Esophagus squamous epithelium (tissue), 5 donors: ENCODE measurements around the gene UNC5C. TPM values are rescaled to one million over a fixed set of nuclear protein-coding genes. Genes with fewer than 3 reads are reported as not detected.

Experiments
- DNase-seq: peaks from one replicate; lab custom pipeline; 2025; lab: John Stamatoyannopoulos, UW
- H3K27ac ChIP-seq, 4 donors: fragments of 200-600 bp; sonication (generic); one replicate each; pipeline ENCODE4 v1.5.1; 2016 to 2019; ENCODE audit warnings: mild to moderate bottlenecking in 1 of 4
- H3K27me3 ChIP-seq, 4 donors: fragments of 200-600 bp; sonication (generic); 1 replicate in 3 of 4; 2 replicates in 1 of 4; pipeline versions ENCODE4 v1.5.1 to v1.6.0; 2017 to 2021; ENCODE audit warnings: antibody characterized with exemption in 1 of 4
- H3K36me3 ChIP-seq, 3 donors: fragments of 200-600 bp; sonication (generic); one replicate each; pipeline ENCODE4 v1.5.1; 2016 to 2019
- H3K4me1 ChIP-seq, 3 donors: fragments of 200-600 bp; sonication (generic); one replicate each; pipeline ENCODE4 v1.5.1; 2017 to 2019
- H3K4me3 ChIP-seq, 4 donors: fragments of 200-600 bp; sonication (generic); 1 replicate in 3 of 4; 2 replicates in 1 of 4; pipeline ENCODE4 v1.5.1; 2016 to 2019; ENCODE audit warnings: mild to moderate bottlenecking in 2 of 4, moderate library complexity in 1 of 4
- H3K9me3 ChIP-seq, 3 donors: fragments of 200-600 bp; sonication (generic); one replicate each; pipeline ENCODE4 v1.5.1; 2016 to 2019
- CTCF ChIP-seq, 6 experiments: fragments of 450-650 bp in 4 of 6; fragments of 200-600 bp in 2 of 6; sonication (generic) in 2 of 6; IDR thresholded peaks; one replicate each; pipeline ENCODE4 v1.5.1; 2016 to 2019; ENCODE audit warnings: antibody characterized with exemption in 6 of 6, mild to moderate bottlenecking in 4 of 6, moderate library complexity in 4 of 6
- POLR2A ChIP-seq, 4 donors: fragments of 450-650 bp; IDR thresholded peaks; one replicate each; pipeline ENCODE4 v1.6.1; 2017; ENCODE audit warnings: antibody characterized with exemption in 4 of 4, mild to moderate bottlenecking in 4 of 4, moderate library complexity in 3 of 4
- WGBS, 2 donors: methylation state at CpG; one replicate each; pipeline ENCODE4 v1.1.5; 2018; 5-methylcytosine and 5-hydroxymethylcytosine counted together
- intact Hi-C: fragments of 100-400 bp; cut with DNase I; formaldehyde crosslinking; loops from one replicate; pipeline ENCODE4 v1.15.0; 2022
- total RNA-seq, 4 donors: library from RNA; depleted of rRNA; stranded (reverse); fragments of >200 nt; gene quantifications; one replicate each; pipeline ENCODE4 v1.1.0, GENCODE V29; 2016
- donor health status: DM: yes; HTN: yes; CAD: no.

UNC5C gene
- total RNA-seq, 4 donors from 2014 or later: 0.11 to 0.95 (median 0.36) TPM

DNA sequence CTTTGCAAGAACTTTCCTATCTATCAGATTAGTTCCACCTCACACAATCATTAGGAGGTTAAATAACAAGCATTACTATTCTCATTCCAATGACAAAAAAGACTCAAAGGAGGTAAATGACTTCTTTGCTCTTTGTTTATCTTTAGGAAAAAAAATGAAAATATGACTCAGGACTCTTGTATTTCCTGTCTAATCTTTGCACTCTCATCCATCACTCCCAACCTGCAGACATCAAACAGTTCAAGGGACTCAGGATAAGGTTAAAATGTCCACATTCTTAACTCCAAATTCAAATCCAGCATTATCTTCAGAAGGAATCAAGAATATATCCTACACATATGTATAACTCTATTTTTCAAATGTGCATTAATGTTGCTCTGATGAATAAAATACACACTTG is 139.6 kb downstream of the UNC5C start:
- H3K36me3 ChIP-seq: no peaks in the 10 kb centered on the region
- no peak for TF ChIP-seq CTCF (IDR thresholded peaks at IDR 0.05)
- no peak for TF ChIP-seq POLR2A (IDR thresholded peaks at IDR 0.05)
- H3K4me3 ChIP-seq: no peak overlapping the region
- no peak for DNase-seq
- H3K27ac ChIP-seq: no peak overlapping the region
- no peaks in the 10 kb centered on the region for H3K9me3 ChIP-seq
- no peaks in the 10 kb centered on the region for H3K27me3 ChIP-seq
- H3K4me1 ChIP-seq: no peaks in the 10 kb centered on the region
- intact Hi-C loops: no loop called here

DNA sequence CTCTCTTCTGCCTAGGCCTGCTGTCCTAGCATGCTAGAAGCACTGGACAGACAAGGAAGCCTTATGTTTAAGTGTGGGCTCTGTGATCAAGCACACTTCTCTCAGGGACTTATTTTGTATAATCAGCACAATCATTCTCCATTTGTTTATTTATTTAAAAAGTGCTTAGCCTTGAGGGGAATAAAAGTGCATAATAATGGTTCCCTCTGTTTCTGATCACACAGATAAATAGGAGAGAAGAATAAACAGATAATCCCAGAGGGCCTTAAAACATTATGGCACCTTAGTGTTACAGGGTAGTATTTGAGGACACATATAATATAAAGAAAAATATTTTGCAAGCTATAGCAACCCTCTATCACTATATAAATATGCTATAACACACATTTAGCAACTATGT is 146.5 kb downstream of the UNC5C start:
- H3K4me1 ChIP-seq: no peaks in the 10 kb centered on the region
- intact Hi-C loops: no loop called here
- H3K27ac ChIP-seq: no peak overlapping the region
- DNase-seq: no peak
- no peaks in the 10 kb centered on the region for H3K9me3 ChIP-seq
- no peaks in the 10 kb centered on the region for H3K27me3 ChIP-seq
- H3K4me3 ChIP-seq: no peak overlapping the region
- no peaks in the 10 kb centered on the region for H3K36me3 ChIP-seq
- no peak for TF ChIP-seq CTCF (IDR thresholded peaks at IDR 0.05)
- TF ChIP-seq POLR2A (IDR thresholded peaks at IDR 0.05): no peak

DNA sequence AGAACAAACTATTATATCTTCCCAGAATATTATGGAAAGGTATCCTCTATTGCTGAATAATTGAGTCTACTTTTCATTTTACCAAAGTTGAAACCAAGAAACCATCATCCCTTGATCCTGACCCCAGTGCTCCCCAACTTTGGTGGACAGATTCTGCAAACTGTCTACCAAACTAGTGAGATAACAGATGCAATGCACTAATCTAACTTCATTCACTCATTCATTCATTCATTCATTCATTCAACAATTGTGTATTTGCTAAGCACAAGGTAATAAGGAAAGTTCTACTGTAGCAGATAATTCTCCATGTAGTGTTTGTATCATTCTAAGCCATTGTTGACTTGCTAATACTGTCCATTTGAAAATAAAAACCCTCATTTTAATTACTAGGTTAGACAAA is 150.6 kb downstream of the UNC5C start:
- no peak overlapping the region for H3K27ac ChIP-seq
- no peaks in the 10 kb centered on the region for H3K9me3 ChIP-seq
- no peaks in the 10 kb centered on the region for H3K4me1 ChIP-seq
- H3K4me3 ChIP-seq: no peak overlapping the region
- intact Hi-C loops: no loop called here
- DNase-seq: no peak
- no peaks in the 10 kb centered on the region for H3K27me3 ChIP-seq
- no peak for TF ChIP-seq POLR2A (IDR thresholded peaks at IDR 0.05)
- TF ChIP-seq CTCF (IDR thresholded peaks at IDR 0.05): no peak
- no peaks in the 10 kb centered on the region for H3K36me3 ChIP-seq

DNA sequence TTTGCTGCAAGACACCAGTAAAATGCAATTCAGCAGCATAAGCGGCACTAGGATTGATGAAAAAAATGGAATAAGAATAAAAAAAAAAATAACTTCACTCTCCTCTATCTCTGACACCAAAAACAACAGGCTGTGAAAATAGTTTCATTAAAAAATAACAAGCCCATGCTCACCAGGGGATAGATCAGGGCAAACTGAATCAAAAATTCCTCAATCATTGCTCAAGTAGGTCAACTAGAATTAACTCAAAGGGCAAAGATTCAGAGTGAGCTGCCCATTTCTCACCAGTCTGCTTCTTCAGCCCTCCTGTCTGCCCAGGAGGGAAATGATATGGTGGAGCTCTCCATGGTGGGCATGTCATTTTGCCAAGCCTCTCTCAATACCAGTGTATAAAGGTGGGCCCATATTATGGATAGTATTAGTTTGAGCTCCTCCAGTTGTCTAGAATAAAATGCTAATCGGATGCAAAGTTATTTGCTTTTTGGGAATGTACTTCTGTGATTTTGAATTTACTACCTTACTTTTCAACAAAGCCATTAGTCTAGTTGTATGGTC is 153.9 kb downstream of the UNC5C start:
- no peak for TF ChIP-seq CTCF (IDR thresholded peaks at IDR 0.05)
- TF ChIP-seq POLR2A (IDR thresholded peaks at IDR 0.05): no peak
- DNase-seq: no peak
- intact Hi-C loops: no loop called here
- H3K27me3 ChIP-seq: no peaks in the 10 kb centered on the region
- no peaks in the 10 kb centered on the region for H3K9me3 ChIP-seq
- no peaks in the 10 kb centered on the region for H3K36me3 ChIP-seq
- H3K27ac ChIP-seq: no peak overlapping the region
- WGBS, 2 donors: 79 to 82% methylated on average over 2 of the region's 2 CpGs
- H3K4me3 ChIP-seq: no peak overlapping the region
- no peaks in the 10 kb centered on the region for H3K4me1 ChIP-seq

DNA sequence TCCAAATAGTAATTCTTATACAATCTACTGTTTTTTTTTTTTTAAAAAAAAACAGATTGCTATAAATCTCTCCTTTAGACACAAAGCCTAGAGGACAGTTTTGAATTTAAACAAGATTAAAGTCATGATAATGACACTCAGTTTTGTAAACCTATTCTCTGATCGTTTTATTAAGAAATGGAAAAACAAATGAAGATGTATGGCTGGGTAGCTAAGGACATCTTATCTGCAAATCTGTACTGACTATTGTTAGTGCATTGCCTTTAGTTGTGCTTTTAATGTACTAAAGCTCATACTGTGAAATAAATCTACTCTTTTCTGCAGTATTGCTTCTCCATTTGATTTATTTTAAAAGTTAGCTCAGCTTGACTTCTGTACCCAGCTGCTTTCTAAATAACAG is 155.0 kb downstream of the UNC5C start:
- TF ChIP-seq CTCF (IDR thresholded peaks at IDR 0.05) (no peak), POLR2A (IDR thresholded peaks at IDR 0.05) (no peak)
- WGBS, 2 donors: 17 to 30% methylated on average over 1 of the region's 1 CpG
- Histone ChIP-seq H3K4me1 (no peaks in the 10 kb centered on the region), H3K9me3 (no peaks in the 10 kb centered on the region), H3K27ac (no peak overlapping the region), H3K36me3 (no peaks in the 10 kb centered on the region), H3K4me3 (no peak overlapping the region), H3K27me3 (no peaks in the 10 kb centered on the region)
- intact Hi-C loops: no loop called here
- DNase-seq: no peak
